ENCODE results near the gene PSMC4.

The PSMC4 gene

DNA sequence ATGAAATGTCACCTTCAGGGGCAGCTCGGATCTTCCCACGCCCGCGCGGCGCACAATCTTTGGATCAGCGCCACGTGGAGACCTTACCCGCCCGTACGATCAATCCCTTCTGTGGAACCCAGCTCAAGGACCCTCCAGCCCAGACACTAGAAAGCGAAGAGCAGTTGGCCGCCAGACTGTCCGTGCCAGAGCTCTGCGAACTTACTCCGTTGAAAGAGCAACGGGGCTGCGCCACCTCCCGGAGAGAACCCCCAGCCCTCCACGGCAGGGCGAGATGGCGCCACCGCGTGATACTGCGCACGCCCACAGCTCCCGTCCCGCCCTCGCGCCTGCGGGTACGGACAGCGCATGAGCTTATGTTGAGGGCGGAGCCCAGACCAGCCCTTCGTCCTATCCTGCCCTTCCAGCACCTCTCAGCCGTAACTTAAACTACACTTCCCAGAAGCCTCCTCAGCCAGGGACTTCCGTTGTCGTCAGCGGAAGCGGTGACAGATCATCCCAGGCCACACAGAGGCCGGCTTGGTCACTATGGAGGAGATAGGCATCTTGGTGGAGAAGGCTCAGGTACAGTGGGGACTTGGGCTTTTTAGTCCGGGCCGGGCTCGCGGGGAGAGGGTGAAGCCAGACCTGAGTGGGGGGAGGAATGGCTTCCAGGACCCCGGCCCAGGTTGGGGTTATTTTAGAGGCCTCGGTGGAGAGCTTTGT is at the start of gene PSMC4:
Gene PSMC4, plus strand, starts transcription at position 491 of the 705 bp plus-strand sequence. Its CDS starts 38 bp downstream, at position 529.
- in situ Hi-C loops (cut with HindIII; ENCODE audit: low pct_unique_long_range_greater_than_20kb, low sequenced_read_pairs): no loop called here
- no peak for TF ChIP-seq JUND (IDR thresholded peaks at IDR 0.05; ENCODE audit: low read depth)
- DNase-seq (ENCODE audit: low read depth in 1 of 2, low spot score in 1 of 2): peak; percentile 79 to 98

DNA sequence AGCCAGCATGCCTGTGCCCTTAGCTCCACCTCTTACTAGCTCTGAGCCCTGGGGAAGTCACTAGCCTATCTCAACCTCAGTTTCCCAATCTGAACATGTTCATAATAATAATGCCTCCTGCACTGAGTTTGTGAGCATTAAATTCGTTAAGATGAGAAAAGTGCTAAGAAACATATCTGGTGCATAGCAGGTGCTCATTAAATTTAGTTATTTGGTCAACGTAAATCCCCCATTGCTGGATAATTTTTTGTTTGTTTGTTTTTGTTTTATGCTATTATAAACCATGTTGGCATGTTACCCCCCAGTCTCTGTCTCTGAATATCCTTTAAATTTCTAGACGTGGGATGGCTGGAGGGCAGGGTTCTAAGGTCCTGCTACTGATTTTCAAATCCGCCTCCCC is 47.1 kb upstream of the PSMC4 start:
- no peak for TF ChIP-seq JUND (IDR thresholded peaks at IDR 0.05; ENCODE audit: low read depth)
- in situ Hi-C loops (cut with HindIII; ENCODE audit: low pct_unique_long_range_greater_than_20kb, low sequenced_read_pairs): no loop called here
- no peak for DNase-seq (ENCODE audit: low read depth in 1 of 2, low spot score in 1 of 2)

GRCh38 chr19:39924389-39924788 is 46.6 kb upstream of the PSMC4 start:
- no peak for TF ChIP-seq JUND (IDR thresholded peaks at IDR 0.05; ENCODE audit: low read depth)
- in situ Hi-C loops (cut with HindIII; ENCODE audit: low pct_unique_long_range_greater_than_20kb, low sequenced_read_pairs): no loop called here
- no peak for DNase-seq (ENCODE audit: low read depth in 1 of 2, low spot score in 1 of 2)

GRCh38 chr19:39924952-39925351 is 46.0 kb upstream of the PSMC4 start:
- in situ Hi-C loops (cut with HindIII; ENCODE audit: low pct_unique_long_range_greater_than_20kb, low sequenced_read_pairs): no loop called here
- no peak for DNase-seq (ENCODE audit: low read depth in 1 of 2, low spot score in 1 of 2)
- TF ChIP-seq JUND (IDR thresholded peaks at IDR 0.05; ENCODE audit: low read depth): no peak

DNA sequence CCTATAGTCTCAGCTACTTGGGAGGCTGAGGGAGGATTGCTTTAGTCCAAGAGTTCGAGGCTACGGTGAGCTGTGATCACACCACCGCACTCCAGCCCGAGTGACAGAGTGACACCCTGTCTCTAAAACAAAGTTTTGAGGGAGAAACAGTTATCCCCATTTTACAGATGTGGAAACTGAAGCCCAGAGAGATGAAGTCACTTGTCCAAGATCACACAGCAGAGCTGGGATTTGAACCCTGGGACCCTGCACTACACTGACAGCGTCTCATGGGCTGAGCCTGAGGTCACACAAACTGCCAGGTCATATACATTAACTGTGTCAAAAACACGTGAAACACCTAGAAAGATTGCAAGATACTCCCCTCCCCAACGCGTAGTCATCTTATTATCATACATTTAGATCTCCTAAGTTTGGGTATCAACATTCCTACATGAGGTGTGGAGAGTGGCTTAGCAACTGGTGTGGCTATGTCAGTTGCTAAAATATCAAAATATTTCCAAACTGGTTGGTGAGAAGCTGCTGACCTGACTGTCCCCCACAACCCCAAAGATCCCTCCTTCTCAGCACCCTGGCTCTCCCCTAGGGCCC is 44.7 kb upstream of the PSMC4 start:
- TF ChIP-seq JUND (IDR thresholded peaks at IDR 0.05; ENCODE audit: low read depth): no peak
- no peak for DNase-seq (ENCODE audit: low read depth in 1 of 2, low spot score in 1 of 2)
- in situ Hi-C loops (cut with HindIII; ENCODE audit: low pct_unique_long_range_greater_than_20kb, low sequenced_read_pairs): no loop called here

GRCh38 chr19:39927076-39927475 is 43.9 kb upstream of the PSMC4 start:
- in situ Hi-C loops (cut with HindIII; ENCODE audit: low pct_unique_long_range_greater_than_20kb, low sequenced_read_pairs): no loop called here
- TF ChIP-seq JUND (IDR thresholded peaks at IDR 0.05; ENCODE audit: low read depth): no peak
- no peak for DNase-seq (ENCODE audit: low read depth in 1 of 2, low spot score in 1 of 2)

DNA sequence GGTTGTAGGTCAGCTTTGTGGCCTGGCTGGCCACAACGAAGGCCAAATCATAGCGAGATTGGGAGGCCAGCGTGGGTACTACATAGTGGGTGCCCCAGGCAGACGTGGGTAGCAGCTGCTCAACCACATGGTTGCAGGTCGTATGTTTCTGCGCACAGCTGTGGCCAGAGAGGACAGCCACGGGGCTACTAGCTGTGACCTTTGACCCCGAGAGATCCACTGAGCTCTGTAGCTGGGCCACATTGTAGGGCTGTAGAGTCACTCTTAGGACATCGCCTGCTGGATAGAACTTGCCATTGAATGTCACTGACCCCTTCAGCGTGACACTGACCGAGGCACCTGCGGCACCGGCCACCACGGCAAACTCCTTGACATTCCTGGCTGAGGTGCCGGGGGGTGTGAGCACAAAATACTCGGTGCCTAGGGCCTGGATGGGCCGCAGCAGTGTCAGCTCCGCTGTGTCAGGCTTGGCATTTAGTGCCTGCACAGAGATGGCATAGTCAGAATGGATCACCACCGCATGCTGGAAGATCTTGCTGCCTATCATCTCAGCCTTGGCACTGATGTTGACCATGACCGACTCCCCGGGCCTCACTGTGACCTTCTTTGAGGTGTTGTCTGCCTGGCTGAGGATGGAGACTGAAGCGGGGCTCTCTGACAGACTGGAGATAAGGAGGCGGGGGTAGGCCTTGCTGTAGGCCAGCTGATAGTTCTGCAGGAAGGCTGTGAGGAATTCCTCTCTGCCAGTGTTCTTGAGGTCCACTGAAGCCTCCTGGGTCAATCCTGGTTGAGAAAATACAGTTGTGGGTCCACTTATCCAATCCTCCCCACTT is 43.2 kb upstream of the PSMC4 start:
- TF ChIP-seq JUND (IDR thresholded peaks at IDR 0.05; ENCODE audit: low read depth): no peak
- in situ Hi-C loops (cut with HindIII; ENCODE audit: low pct_unique_long_range_greater_than_20kb, low sequenced_read_pairs): no loop called here
- DNase-seq (ENCODE audit: low read depth in 1 of 2, low spot score in 1 of 2): no peak

GRCh38 chr19:39928357-39928725 is 42.6 kb upstream of the PSMC4 start:
- no peak for TF ChIP-seq JUND (IDR thresholded peaks at IDR 0.05; ENCODE audit: low read depth)
- in situ Hi-C loops (cut with HindIII; ENCODE audit: low pct_unique_long_range_greater_than_20kb, low sequenced_read_pairs): no loop called here
- no peak for DNase-seq (ENCODE audit: low read depth in 1 of 2, low spot score in 1 of 2)

GRCh38 chr19:39929750-39930149 is 41.2 kb upstream of the PSMC4 start:
- DNase-seq (ENCODE audit: low read depth in 1 of 2, low spot score in 1 of 2): no peak
- no peak for TF ChIP-seq JUND (IDR thresholded peaks at IDR 0.05; ENCODE audit: low read depth)
- in situ Hi-C loops (cut with HindIII; ENCODE audit: low pct_unique_long_range_greater_than_20kb, low sequenced_read_pairs): no loop called here

GRCh38 chr19:39934584-39935363 is 36.2 kb upstream of the PSMC4 start, which contains the start of gene FCGBP:
FCGBP (minus strand) TSS chr19:39934634.
- no peak for TF ChIP-seq JUND (IDR thresholded peaks at IDR 0.05; ENCODE audit: low read depth)
- in situ Hi-C loops (cut with HindIII; ENCODE audit: low pct_unique_long_range_greater_than_20kb, low sequenced_read_pairs): no loop called here
- DNase-seq (ENCODE audit: low read depth in 1 of 2, low spot score in 1 of 2): no peak

- no peak for DNase-seq (ENCODE audit: low read depth in 1 of 2, low spot score in 1 of 2)
- in situ Hi-C loops (cut with HindIII; ENCODE audit: low pct_unique_long_range_greater_than_20kb, low sequenced_read_pairs): no loop called here
- TF ChIP-seq JUND (IDR thresholded peaks at IDR 0.05; ENCODE audit: low read depth): no peak
Measured at GRCh38 chr19:39935364-39935661, 35.7 kb upstream of the PSMC4 start.

GRCh38 chr19:39936020-39936419 is 34.9 kb upstream of the PSMC4 start:
- TF ChIP-seq JUND (IDR thresholded peaks at IDR 0.05; ENCODE audit: low read depth): no peak
- no peak for DNase-seq (ENCODE audit: low read depth in 1 of 2, low spot score in 1 of 2)
- in situ Hi-C loops (cut with HindIII; ENCODE audit: low pct_unique_long_range_greater_than_20kb, low sequenced_read_pairs): no loop called here
